Dermis lymphatic vessel endothelial cell (primary cell): ENCODE results near the gene SORBS2. TPM values are rescaled to one million over a fixed set of nuclear protein-coding genes. Genes with fewer than 3 reads are reported as not detected.

Source experiments
- total RNA-seq: library from RNA; depleted of rRNA; stranded (reverse); fragments of >200 nt; gene quantifications from 2 replicates; pipeline ENCODE4 v1.2.1, GENCODE V29; 2014

SORBS2 gene, protein sequence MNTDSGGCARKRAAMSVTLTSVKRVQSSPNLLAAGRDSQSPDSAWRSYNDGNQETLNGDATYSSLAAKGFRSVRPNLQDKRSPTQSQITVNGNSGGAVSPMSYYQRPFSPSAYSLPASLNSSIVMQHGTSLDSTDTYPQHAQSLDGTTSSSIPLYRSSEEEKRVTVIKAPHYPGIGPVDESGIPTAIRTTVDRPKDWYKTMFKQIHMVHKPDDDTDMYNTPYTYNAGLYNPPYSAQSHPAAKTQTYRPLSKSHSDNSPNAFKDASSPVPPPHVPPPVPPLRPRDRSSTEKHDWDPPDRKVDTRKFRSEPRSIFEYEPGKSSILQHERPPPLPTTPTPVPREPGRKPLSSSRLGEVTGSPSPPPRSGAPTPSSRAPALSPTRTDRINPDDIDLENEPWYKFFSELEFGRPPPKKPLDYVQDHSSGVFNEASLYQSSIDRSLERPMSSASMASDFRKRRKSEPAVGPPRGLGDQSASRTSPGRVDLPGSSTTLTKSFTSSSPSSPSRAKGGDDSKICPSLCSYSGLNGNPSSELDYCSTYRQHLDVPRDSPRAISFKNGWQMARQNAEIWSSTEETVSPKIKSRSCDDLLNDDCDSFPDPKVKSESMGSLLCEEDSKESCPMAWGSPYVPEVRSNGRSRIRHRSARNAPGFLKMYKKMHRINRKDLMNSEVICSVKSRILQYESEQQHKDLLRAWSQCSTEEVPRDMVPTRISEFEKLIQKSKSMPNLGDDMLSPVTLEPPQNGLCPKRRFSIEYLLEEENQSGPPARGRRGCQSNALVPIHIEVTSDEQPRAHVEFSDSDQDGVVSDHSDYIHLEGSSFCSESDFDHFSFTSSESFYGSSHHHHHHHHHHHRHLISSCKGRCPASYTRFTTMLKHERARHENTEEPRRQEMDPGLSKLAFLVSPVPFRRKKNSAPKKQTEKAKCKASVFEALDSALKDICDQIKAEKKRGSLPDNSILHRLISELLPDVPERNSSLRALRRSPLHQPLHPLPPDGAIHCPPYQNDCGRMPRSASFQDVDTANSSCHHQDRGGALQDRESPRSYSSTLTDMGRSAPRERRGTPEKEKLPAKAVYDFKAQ (N-terminal part only)
- 45.1 and 156 TPM in 2 replicates for total RNA-seq

DNA sequence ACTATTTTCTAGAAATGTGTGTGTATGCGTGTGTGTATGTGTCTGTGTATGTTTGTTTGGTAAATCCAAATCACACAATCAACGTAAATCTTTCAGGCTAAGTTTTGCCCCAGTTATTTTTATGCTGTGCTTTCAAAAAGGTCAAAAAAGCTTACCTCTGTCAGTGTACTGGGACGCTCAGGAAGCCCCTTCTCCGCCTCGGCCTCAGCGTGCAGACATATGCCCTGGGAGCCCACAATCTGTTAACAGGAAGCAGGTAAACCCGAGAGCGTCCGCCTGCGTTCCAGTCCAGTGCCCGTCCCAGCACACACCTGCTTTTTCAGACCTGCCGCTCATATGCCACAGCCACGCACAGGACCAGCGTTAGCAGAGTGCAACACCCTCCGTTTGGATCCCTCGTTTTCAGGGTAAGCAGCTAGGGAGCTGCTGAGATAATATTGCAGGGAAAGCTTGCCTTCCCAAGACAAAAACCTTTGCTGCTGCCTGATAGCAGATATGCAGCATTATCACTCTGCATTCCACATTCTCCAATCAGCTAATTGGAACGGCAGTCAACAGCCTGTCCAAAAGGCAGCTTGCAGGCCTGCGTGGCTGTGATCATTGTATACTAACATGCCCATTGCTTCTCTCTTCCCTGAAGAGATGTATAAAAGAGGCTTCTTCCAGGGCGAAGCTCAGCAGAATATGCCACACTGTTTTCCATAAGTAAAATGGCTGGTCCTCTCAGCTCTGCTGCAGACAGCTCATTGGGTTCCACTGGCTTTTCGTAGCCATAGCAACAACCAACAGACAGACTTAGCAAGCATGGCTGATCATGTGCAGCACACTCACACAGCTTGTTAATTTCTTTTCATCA, at the start of gene SORBS2:
Gene SORBS2 (minus strand): TSS at position 686 of the 856 bp plus-strand sequence. CDS start 121,623 bp downstream, outside the sequence.

